NCI-H146 (cell line): Measurements from ENCODE around the gene PDCD1LG2.

Source experiments
- DNase-seq: peaks from one replicate; lab custom pipeline; 2025; lab: John Stamatoyannopoulos, UW

PDCD1LG2 gene

GRCh38 chr9:5531101-5531882 lies 21.0 kb downstream of the PDCD1LG2 start:
- no peak for DNase-seq

DNA sequence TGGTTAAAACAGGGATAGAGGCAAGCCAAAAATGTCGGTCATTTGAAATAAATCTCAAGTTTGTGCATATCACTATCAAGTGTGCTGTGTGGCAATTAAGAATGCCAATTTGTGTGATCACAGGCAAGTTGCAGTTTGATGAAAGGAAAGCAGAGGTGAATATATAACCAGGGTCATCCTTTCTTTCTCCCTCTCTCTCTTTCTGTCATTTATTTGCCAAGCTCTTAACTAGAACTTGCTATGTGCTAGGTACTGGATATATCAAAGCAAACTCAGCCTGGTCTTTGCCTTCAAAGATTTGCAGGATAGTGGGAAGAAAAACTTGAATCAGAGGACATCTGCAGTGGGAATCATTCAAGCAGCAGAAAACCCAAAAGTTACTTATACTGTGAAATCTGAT lies 22.0 kb downstream of the PDCD1LG2 start:
- DNase-seq: no peak

DNA sequence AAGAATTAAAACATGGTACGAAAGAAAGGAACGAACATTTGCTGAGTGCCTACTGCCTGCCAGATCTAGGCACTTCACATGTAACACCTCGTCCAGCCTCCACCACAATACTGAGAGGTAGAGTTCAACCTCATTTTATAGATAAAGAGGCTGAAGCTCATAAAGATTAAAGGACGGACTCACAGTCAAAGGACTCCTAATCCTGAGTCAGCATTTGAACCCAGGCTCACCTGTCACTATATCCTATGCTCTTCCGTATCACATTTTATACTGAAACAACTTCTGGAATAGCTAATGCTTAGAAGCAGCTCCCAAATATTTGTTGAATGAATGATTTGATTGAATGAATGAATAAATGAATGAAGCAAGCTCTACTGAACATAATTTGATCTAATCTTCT lies 22.5 kb downstream of the PDCD1LG2 start:
- DNase-seq: no peak

DNA sequence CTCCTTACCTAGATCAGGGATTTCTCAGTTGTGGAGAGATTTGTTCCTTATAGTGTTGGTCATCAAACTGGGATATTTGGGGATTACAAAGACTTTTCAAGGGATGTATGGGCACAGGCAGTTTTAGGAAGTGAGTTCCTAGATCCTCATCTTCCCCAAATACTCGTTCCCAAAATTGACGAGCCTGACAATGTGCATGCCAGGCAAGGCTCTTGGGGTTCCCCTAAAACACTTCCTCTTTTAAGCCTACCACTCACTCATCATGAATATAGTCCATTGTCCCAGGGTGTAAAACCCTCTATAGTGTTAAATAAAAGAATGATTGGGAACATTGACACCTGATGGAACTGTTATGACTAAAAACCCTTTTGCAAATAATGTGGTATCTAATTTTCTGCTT lies 26.4 kb downstream of the PDCD1LG2 start:
- no peak for DNase-seq

DNA sequence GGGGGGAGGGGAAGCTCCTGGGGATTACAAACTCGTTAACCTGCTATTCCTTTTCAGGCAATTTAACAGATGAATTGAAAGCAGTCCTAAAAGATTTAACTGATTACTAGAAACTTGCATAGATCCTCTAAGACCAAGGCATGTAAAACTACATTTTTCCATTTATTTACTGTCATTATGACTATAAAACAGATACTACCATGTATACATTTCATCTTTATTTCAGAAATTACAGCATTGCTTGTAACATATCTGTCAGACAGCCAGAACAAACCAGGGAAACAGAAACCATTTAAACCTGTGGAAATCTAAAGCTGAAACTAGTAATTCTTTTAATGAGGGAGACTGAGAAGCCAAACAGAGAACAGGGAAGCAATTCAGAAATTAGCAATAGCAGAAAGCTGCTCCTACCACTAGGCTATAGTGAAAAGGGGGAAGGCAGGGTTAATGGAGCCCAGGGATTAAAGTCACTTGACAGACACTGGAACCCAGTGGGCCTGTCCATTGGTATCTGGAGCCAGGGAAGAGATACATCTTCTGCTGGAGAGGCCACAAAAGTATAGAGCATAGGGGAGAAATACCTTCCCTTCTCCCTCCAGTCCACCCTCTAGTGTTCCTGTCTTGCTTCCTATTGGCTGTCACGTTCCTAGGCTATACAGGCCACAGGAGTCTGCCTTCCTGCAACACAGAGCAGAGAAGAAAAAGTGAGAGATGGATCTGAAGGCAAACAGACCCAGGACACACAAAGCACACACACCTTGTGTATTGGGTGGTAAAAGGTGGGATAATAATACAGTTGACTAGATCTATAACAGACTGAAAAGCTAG lies 33.8 kb downstream of the PDCD1LG2 start:
- no peak for DNase-seq

DNA sequence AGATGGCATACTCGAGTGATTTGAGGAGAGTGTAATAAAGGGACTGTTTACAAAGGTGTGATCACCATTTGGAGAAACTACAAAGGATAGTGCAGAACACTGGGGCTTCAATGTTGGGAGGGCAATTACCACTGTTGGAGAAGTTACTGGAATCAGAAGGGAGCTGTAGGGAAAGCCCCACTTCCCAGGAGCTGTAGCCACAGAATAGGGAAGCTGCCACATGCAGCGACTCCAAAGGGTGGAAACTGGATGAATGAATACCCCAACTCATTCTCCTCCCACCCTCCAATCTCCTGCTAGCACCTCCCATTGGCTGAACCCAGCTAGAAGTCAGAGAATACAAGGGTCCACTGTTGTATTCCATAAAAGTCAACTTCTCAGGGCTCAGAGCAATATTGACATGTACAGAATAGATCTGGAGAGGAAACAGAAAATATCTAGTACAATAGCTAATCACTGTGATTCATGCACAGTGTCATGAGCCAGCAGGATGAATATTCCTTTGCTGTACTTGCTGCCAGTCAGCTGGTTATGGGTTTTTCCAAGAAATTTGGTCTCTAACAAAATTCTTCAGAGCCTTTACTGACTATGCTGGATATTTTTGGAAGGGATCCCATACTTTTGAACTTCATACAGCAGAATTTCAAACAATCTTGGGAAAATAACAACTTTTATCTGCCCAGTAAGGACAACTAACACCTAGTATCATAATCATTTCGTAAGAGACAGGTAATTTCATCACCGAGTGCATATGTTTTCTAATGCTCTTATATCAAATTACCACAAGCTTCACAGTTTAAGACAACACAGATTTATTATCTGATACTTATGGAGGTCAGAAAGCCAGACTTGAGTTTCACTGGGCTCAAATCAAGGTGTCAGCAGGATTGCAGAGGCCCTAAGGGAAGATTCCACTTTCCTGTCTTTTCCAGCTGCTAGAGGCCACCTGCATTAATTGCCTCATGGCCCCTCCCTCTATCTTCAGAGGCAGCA lies 39.6 kb downstream of the PDCD1LG2 start:
- no peak for DNase-seq

GRCh38 chr9:5551368-5552150 lies 41.2 kb downstream of the PDCD1LG2 start:
- no peak for DNase-seq

- no peak for DNase-seq
Measured at GRCh38 chr9:5552301-5552700, 42.0 kb downstream of the PDCD1LG2 start.

DNA sequence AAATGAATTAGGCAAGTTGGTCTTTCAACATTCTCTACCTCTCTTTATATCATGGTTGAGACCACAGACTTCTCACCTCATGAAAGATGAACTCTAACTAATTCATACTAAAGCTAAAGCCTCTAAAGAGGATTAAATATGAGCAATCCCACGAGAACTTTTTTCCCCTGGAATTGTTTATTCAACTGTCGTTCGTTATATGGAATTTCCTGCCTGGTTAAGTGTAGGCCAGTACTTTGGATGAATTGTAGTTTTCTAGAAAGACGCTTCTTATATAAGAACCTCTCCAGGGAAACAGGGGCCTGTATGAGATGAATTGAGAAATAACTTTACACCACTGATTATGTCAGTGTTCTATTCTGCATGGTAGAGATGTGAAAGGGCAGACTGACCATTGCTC lies 42.9 kb downstream of the PDCD1LG2 start:
- DNase-seq: no peak

DNA sequence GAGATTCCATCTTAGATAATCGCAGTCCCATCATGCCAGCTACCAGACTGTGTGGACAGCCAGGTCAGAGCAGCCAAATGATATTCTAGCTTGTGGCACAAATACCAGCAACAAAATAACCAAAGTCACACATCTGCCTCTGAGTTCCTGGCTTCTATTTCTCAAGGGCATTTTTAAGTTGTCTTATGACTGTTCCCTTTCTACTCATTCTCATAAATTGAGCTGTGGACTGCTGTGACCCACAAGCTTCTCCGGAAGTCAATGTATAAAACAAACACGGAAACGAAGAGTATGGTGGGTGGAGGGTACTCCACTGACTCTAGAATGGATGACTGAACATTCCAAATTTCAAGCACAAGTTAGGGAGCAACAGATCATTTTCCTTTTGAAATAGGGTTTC lies 43.9 kb downstream of the PDCD1LG2 start:
- no peak for DNase-seq

DNA sequence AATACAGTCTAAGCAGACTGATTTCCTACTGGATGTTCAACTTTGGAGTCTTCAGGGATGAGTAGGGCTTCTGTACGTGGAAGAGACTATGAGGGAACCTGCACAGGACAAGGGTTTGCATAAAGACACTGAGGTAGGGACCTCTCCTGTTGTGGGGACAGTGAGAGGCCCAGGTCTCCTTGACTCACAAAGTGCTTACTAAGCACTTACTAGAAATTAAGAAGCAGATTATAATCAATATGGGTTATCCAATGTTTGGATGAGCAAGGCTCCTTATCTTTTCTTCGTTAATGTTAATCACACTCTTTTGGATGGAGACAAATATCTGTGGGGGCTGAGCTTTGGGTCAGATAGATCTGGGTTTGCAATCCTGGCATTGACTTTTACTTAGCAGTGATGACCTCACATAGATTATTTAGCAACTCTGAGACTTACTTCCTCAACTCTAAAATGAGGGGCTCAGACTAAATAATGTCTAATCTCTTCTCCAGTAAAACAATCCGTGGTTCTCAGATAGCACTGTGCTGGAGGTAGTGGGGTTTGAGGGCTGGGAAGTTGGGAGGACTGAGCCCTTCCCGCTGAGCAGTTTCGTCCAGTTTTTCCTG lies 45.9 kb downstream of the PDCD1LG2 start:
- no peak for DNase-seq

DNA sequence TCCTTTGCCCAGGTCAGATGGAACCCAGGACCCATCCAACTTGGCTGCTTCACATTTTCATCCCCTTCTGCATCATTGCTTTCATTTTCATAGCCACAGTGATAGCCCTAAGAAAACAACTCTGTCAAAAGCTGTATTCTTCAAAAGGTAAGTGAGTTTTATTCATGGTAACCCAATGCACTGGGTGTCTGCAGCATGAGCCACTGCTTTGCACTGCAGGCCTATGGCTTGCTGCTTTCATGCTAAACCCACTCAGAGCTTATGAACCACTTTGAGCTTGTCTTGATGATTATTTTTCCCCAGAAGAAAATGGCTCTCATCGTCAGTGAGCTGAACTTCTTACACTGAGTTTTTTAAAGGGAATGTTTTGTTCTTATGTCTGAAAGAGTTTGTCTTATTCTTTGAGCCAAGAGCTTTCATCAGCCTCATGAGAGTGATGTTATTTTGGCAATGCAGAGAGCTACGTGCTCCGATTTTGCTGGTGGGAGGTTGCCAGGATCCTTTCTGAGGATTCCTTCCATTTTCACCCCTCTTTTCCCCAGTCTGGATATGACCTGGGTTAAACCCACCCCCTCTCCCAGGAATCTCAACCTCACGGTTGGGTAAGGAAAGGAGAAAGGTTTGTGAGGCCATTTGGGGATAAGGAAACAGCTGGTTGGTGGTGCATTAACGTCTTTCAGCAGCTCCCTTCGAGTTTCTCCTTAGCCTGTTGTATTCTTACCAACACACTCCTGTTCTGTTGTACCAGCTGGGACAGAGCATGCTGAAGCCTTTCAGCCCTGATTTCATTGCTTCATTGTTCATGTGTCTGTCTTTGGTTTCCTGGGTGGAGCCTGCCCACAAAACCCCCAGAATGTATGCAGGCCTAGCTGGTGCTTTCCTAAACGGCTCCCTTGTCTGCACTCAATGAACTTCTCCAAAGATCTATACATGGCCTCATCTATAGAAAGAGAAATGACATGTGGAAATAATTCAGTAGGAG lies 47.6 kb downstream of the PDCD1LG2 start:
- no peak for DNase-seq

DNA sequence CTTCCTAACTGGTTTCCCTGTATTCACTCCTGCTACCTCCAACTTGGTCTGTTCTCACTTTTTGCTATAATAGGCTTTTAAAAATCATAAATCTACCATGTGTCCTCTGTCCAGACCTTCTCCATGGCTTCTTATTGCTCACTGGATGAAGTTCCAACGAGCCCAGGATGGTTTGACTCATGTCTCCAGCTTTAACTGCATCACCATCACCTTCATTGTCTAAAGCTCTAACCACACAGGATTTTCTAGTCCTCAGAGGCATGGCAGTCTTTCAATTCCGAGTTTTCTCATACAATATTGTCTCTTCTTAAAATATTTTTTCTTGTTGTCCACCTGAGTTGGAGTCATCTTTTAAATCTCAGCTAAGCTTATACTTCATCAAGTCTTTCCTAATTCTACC lies 49.3 kb downstream of the PDCD1LG2 start:
- DNase-seq: no peak

GRCh38 chr9:5560443-5561100 lies 50.2 kb downstream of the PDCD1LG2 start:
- no peak for DNase-seq

DNA sequence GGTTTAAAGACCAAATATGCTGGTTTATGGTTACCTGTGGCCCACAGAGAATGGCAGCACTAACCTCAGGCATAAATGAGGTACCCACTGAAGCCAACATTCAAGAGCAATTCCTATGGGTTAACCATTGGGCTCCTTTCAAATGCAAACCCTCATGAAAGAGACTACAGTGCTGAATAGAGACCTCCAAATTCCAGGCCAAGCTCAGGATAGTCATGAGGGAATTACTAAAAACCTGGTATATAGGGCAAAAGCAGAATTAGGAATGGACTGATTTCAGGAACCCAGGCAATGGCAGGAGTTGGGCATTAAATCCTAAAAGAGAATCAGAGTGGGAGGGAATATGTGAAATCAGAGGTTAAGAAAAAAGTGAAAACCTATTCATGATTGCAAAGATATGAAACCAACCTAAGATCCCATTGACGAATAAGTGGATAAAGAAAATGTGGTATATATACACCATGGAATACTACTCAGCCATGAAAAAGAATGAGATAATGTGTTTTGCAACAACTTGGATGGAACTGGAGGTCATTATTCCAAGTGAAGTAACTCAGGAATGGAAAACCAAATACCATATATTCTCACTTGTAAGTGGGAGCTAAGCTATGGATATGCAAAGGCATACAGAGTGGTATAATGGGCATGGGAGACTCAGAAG lies 51.6 kb downstream of the PDCD1LG2 start:
- DNase-seq: no peak

DNA sequence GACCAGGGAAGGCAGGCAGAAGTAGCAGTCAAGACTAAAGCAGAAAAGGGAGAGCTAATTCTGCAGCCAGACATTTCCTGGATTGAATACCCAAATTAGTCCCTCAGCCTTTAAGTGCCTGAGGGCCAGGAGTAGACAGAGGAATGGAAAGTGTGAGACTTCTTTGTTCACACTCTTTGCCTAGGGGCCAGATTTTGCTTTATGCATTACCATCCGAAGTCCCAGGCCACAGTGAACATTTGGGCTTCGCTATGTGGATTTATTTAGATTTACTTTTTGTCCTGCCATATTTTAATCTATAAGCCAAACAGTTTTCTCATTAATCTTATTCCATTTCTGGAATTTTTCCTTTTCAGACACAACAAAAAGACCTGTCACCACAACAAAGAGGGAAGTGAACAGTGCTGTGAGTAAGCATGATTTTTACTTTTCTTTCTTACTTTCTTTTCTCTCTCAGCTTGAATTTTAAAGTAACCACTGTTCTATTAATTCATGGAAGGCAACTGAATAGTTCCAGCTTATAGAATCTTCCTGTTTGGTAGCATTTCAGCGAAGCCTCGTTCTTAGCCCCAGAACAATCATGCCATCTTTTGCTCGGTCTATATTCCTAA lies 52.6 kb downstream of the PDCD1LG2 start:
- no peak for DNase-seq

DNA sequence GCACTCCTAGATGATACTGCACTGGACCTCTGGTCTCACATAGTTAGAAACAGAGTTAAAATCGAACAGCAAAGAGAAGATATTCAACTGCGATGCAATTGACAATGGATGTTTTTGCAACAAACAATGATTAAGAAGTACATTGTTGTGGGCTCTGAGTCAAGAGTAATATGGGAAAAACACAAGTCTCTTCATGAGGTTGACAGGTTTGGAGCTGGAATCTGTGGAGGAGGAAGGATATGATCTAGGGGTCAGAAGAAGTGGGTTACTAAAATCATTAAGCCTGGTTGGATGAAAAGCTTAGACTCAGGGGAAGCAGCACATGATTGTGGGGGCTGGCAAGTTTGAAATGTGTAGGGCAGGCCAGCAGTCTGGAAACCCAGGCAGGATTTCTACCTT lies 53.1 kb downstream of the PDCD1LG2 start:
- DNase-seq: no peak

DNA sequence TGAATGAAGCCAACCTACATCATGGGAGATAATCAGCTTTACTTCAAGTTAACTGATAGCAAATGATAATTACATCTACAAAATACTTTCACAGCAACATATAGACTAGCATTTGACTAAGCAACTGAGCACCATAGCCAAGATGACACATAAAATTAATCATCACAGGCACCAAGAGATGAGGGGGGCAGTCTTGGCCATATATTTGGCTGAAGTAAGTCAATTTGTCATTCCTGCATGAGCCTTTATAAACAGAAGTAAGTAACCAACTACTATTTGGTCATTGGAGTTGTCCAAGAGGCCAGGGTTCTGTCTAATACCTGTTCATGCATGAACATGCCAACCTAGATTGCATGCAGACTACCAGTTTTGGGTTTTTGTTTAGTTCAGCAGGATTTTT lies 53.6 kb downstream of the PDCD1LG2 start:
- no peak for DNase-seq
